Superior temporal gyrus (tissue), 1 donor: ENCODE data around the gene TRIM25.

Experiments
- DNase-seq: peaks from one replicate; pipeline ENCODE4 v3.0.0-alpha.2; 2016; ENCODE audit errors: extremely low spot score

The TRIM25 gene

GRCh38 chr17:56926270-56926669 is 12.4 kb upstream of the TRIM25 start:
- no peak for DNase-seq

- no peak for DNase-seq
Observed at GRCh38 chr17:56925088-56925487, 11.2 kb upstream of the TRIM25 start.

DNA sequence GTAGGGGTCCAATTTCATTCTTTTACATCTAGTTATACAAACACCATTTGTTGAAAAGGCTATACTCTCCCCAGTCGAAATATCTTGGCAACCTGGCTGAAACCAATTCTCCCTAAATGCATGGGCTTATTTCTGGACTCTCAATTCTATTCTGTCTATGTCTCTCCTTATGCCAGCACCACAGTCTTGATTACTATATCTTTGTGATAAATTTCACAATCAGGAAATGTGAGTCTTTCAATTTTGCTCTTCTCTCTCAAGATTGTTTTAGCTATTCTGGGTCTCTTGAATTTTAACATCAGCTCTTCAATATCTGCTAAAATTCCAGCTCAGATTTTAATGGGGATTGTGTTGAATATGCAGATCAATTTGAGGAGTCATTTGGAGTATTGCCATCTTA is 5.9 kb upstream of the TRIM25 start:
- DNase-seq, result no peak

DNA sequence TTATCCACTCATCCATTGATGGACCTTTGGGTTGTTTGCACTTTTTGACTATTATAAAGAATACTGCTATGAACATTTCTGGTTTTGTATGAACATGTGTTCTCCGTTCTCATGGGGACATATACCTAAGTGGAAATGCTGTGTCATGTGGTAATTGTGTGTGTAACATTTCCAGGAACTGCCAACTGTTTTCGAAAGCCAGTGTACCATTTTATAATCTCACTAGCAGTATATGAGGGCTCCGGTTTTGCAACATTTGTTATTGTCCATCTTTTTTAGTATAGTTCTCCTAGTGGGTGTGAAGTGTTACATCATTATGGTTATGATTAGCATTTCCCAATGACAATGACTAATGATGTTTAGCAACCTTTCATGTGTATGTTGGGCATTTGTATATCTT is 5.1 kb upstream of the TRIM25 start:
- DNase-seq, result no peak

- no peak for DNase-seq
Observed at GRCh38 chr17:56917559-56918296, 3.9 kb upstream of the TRIM25 start.

DNA sequence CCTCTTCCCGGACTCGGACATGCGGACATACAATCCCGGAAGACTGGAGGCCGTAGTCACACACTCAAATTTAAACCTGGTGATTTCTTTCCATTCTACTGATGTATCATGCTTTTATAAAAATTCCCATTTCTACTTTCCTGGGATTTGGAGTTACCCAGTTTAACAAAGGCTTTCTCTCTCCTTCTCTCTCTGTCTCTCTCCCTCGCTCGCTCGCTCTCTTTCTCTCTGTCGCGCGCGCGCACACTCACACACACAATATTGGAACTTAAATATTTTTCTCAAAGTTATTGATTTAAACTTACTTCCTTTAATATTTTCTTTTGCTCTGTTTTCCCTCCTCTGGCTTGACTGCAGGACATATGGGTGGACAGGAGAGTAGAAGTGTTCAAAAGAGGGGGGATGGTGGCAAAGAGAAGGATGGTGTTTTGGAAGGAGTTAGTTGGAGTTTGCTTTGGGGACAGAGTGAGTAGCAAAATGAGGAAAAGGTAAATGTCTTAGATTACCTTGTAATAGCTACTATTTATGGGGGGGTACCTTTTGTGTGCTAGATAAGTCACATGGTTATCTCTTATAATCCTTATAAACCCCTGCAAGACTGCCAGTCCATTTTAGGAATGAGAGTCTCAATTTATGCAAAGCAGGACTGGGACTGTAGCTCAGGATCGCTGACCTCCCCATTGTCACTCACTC is 878 bp upstream of the TRIM25 start:
- DNase-seq, result peak; percentile 37

DNA sequence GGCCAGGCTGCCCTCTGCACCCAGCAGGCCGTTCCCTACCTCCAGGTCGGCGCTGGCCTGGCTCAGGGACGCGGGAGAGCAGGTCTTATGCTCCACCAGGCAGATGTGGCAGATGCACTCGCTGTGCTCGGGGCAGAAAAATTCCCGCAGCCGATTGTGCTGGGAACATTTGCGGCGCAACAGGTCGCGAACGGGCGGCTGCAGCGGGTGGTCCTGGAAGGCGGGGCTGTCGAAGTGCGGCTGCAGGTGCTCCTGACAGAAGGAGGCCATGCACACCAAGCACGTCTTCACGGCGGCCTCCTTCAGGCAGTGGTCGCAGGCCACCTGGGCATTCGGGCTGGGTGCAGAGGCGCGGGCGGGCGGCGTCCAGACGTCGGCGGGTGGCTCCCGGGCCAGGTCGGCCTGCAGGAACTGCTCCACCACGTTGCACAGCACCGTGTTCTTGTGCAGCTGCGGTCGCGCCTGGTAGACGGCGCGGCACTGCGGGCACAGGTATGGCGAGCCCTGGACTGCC is 439 bp downstream of the TRIM25 start:
- no peak for DNase-seq

DNA sequence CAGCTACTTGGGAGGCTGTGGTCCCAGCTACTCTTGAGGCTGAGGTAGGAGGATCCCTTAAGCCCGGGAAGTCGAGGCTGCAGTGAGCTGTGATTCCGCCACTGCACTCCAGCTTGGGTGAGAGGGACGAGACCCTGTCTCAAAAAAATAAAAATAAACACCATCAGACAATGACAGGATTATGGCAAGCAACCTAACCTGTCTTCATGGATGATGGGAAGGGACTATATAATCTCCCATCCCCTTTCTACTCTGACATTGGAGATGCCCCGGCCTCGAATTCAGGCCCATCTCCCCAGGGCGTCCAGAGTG is 893 bp downstream of the TRIM25 start:
- no peak for DNase-seq

GRCh38 chr17:56912105-56912999 is 1.5 kb downstream of the TRIM25 start:
- DNase-seq, result no peak

- no peak for DNase-seq
Observed at GRCh38 chr17:56910509-56911235, 3.2 kb downstream of the TRIM25 start.

- no peak for DNase-seq
Observed at GRCh38 chr17:56909742-56910508, 3.9 kb downstream of the TRIM25 start.

DNA sequence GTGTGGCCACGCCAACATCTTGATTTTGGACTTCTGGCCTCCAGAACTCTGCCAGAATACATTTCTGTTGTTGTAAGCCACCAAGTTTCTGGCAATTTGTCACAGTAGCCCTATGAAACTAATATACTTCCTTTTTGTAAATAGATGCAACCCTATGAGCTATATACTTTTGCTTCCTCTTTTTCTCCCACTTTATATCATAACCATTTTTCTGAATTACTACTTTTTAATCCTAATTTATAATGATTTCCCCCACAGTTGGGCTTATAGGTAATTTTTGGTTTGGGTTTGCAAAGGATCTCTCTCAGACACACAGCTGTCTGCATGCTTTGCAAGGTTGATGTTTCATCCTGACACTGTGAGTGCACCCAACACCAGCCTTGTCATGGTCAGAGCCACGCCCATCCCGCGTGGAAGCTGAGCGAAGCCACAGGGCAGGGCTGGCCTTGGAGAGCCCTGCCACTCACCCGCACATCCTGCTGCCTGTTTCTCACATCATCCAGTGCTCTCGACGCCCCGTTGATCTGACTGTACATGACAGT is 5.8 kb downstream of the TRIM25 start:
- DNase-seq, result no peak

- DNase-seq, result no peak
Observed at GRCh38 chr17:56903560-56903959, 10.3 kb downstream of the TRIM25 start.

GRCh38 chr17:56902348-56902747 is 11.5 kb downstream of the TRIM25 start:
- no peak for DNase-seq

GRCh38 chr17:56899403-56899802 is 14.4 kb downstream of the TRIM25 start:
- DNase-seq, result no peak

- DNase-seq, result no peak
Observed at GRCh38 chr17:56898874-56899273, 15.0 kb downstream of the TRIM25 start.

DNA sequence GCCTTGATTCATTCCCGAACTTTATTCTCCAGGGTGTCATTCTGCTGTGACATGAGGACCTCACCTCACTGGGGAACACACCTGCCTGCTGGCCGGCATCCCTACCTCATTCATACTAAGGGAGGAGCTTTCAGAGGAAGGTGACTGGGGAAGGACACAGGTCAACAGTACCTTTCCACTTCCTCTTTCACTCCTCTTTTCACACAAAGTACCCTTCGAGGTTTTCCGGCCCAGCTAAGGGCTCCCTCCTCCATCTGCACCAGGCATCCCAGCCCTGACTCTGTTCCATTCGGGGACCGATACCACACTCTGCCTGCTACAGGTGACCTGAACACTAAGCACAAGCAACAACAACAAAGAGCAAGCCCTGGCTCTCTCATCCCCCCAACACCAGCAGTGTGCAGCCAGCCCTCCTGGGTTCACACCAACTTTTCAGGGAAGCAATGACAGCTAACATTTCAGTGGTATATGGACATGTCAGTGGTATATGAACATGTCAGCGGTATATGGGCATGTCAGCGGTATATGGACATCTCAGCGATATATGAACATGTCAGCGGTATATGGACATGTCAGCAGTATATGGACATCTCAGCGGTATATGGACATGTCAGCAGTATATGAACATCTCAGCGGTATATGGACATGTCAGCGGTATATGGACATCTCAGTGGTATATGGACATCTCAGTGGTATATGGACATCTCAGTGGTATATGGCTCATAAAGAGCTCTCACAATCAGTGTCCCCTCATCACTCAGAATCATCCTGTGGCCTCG is 16.0 kb downstream of the TRIM25 start:
- DNase-seq, result no peak

DNA sequence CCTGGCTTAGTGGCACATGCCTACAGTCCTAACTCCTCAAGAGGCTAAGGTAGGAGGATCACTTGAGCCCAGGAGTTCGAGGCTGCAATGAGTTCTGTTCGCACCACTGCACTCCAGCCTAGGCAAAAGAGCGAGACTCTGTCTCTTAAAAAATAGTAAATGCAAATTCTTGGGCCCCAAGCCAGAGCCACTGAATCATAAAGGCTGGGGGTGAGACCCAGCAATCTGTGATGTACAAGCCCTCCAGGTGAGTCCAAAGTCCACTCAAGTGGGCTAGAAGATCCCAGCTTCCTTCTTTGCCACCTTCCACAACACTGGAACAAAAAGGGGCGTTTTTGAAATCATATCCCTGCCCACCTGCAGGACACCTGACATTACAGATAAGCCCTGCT is 16.9 kb downstream of the TRIM25 start:
- DNase-seq, result no peak

DNA sequence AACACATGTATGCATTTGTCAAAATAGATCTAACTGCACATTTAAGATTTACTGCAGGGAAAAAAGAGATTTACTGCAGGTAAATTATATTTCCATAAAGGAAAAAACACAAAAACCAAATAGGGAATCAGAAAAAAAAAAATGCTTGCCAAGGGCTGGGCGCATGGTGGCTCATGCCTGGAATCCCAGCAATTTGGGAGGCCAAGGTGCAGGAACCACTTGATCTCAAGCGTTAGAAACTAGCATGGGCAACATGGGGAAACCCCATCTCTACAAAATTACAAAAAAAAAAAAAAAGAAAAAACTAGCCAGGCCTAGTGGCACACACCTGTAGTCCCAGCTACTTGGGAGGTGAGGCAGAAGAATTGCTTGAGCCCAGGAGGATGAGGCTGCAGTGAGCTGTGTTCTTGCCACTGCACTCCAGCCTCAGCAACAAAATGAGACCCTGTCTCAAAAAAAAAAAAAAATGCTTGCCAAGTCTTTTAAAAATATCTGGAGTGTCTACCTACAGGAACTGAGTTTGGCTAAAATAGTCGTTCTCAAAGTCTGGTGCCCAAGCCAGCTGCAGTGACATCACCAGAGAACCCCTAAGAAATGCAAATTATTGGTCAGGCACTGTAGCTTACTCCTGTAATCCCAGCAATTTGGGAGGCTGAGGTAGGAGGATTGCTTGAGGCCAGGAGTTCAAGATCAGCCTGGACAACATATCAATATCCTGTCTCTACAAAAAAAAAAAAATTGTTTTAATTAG is 17.5 kb downstream of the TRIM25 start:
- no peak for DNase-seq
